IMR-90 (cell line): Measurements from ENCODE around the gene C2CD4D. TPM values are rescaled to one million over a fixed set of nuclear protein-coding genes. Genes with fewer than 3 reads are reported as not detected.

Experiments used
- ATAC-seq: fragments of 200-7000 bp; cut with Tn5 transposase; 2 replicates; pipeline ENCODE4 v1.9.1; 2020; ENCODE audit warnings: low read depth, mild to moderate bottlenecking, moderate library complexity
- BruUV-seq: library from RNA; stranded (reverse); fragments of 400-500 nt; replicated peaks from 2 replicates; lab custom pipeline; 2021; lab: Mats Ljungman, UMichigan
- CTCF ChIA-PET: fragments of 300-600 bp; formaldehyde crosslinking; extraction: SDS; loops from one replicate; lab custom pipeline; 2021; ENCODE audit warnings: antibody characterized with exemption; lab: Yijun Ruan, JAX
- POLR2A ChIA-PET: fragments of 300-600 bp; sonication (Branson Sonifier 250); formaldehyde crosslinking; loops from one replicate; lab custom pipeline; 2022; ENCODE audit warnings: antibody characterized with exemption; ENCODE audit not compliant: unreplicated experiment; lab: Charles Lee
- DNase-seq: peaks from one replicate; pipeline ENCODE4 v3.0.0; 2013
- H2AFZ ChIP-seq: replicated peaks from 2 replicates; pipeline ENCODE3; 2013; ENCODE audit warnings: low read length, mild to moderate bottlenecking; ENCODE audit not compliant: poor library complexity
- H2AK5ac ChIP-seq: 2 replicates; pipeline ENCODE4 v1.6.1; 2013; ENCODE audit warnings: low read depth, low read length, inconsistent platforms
- H2AK9ac ChIP-seq: replicated peaks from 2 replicates; pipeline ENCODE3; 2013; ENCODE audit warnings: mild to moderate bottlenecking, low read depth, low read length, moderate library complexity; ENCODE audit not compliant: poor library complexity
- H2BK120ac ChIP-seq: 2 replicates; pipeline ENCODE4 v1.6.1; 2013; ENCODE audit warnings: low read depth, low read length, inconsistent platforms
- H2BK15ac ChIP-seq: 3 replicates; pipeline ENCODE4 v1.6.1; 2013; ENCODE audit warnings: low read depth, low read length, inconsistent platforms
- H2BK20ac ChIP-seq: 2 replicates; pipeline ENCODE4 v1.6.1; 2013; ENCODE audit warnings: low read depth, mild to moderate bottlenecking, inconsistent platforms, low read length, moderate library complexity
- H2BK5ac ChIP-seq: 2 replicates; pipeline ENCODE4 v1.6.1; 2013; ENCODE audit warnings: mild to moderate bottlenecking, low read depth, low read length, inconsistent platforms; ENCODE audit not compliant: poor library complexity, severe bottlenecking
- H3K14ac ChIP-seq: replicated peaks from 2 replicates; pipeline ENCODE4 v1.6.1; 2013; ENCODE audit warnings: low read depth, low read length, inconsistent platforms
- H3K18ac ChIP-seq: 2 replicates; pipeline ENCODE4 v1.6.1; 2013; ENCODE audit warnings: low read depth, low read length, control low read depth
- H3K23ac ChIP-seq: 2 replicates; pipeline ENCODE4 v1.6.1; 2013; ENCODE audit warnings: low read depth, low read length, inconsistent platforms
- H3K27ac ChIP-seq: 2 replicates; pipeline ENCODE4 v1.5.1; 2013; ENCODE audit warnings: mild to moderate bottlenecking, control low read depth, low read length; ENCODE audit not compliant: insufficient read depth
- H3K27me3 ChIP-seq: 2 replicates; pipeline ENCODE4 v1.6.1; 2013; ENCODE audit warnings: low read length; ENCODE audit not compliant: control insufficient read depth, insufficient read depth
- H3K36me3 ChIP-seq: 2 replicates; pipeline ENCODE4 v1.6.1; 2013; ENCODE audit warnings: low read length, mixed read lengths; ENCODE audit not compliant: control insufficient read depth, insufficient read depth
- H3K4ac ChIP-seq: 2 replicates; pipeline ENCODE4 v1.6.1; 2013; ENCODE audit warnings: low read depth, low read length, inconsistent platforms
- H3K4me1 ChIP-seq: 2 replicates; pipeline ENCODE4 v1.6.1; 2013; ENCODE audit warnings: low read length, mixed read lengths; ENCODE audit not compliant: control insufficient read depth, insufficient read depth
- H3K4me2 ChIP-seq: 2 replicates; pipeline ENCODE4 v1.6.1; 2013; ENCODE audit warnings: low read depth, mild to moderate bottlenecking, control low read depth, low read length, moderate library complexity
- H3K4me3 ChIP-seq: 2 replicates; pipeline ENCODE4 v1.5.1; 2013; ENCODE audit warnings: low read depth, mild to moderate bottlenecking, control low read depth, low read length, moderate library complexity; ENCODE audit not compliant: insufficient read depth
- H3K56ac ChIP-seq: 2 replicates; pipeline ENCODE4 v1.6.1; 2013; ENCODE audit warnings: low read length, inconsistent platforms; ENCODE audit not compliant: insufficient read depth; ENCODE audit errors: extremely low read depth
- H3K79me1 ChIP-seq, 2 experiments: 2 replicates each; pipeline ENCODE4 v1.6.1; 2013; ENCODE audit warnings: low read length in 2 of 2, inconsistent platforms in 1 of 2, low read depth in 1 of 2
- H3K9ac ChIP-seq: 2 replicates; pipeline ENCODE4 v1.6.1; 2013; ENCODE audit warnings: low read depth, low read length, control low read depth
- H3K9me1 ChIP-seq: 2 replicates; pipeline ENCODE4 v1.6.1; 2013; ENCODE audit warnings: low read length, inconsistent platforms; ENCODE audit not compliant: insufficient read depth
- H3K9me3 ChIP-seq: 2 replicates; pipeline ENCODE4 v1.6.1; 2013; ENCODE audit warnings: low read length; ENCODE audit not compliant: control insufficient read depth, insufficient read depth
- H4K20me1 ChIP-seq: 2 replicates; pipeline ENCODE4 v1.6.1; 2013; ENCODE audit warnings: low read length, inconsistent platforms; ENCODE audit not compliant: insufficient read depth
- H4K5ac ChIP-seq: 2 replicates; pipeline ENCODE4 v1.6.1; 2013; ENCODE audit warnings: mild to moderate bottlenecking, low read depth, low read length, control low read depth
- H4K8ac ChIP-seq, 2 experiments: 2 replicates each; pipeline ENCODE4 v1.6.1; 2013; ENCODE audit warnings: low read depth in 2 of 2, low read length in 2 of 2, control low read depth in 1 of 2, inconsistent platforms in 1 of 2
- H4K91ac ChIP-seq: 2 replicates; pipeline ENCODE4 v1.6.1; 2013; ENCODE audit warnings: low read depth, low read length, inconsistent platforms; ENCODE audit not compliant: insufficient read depth
- CEBPB ChIP-seq: IDR thresholded peaks from 2 replicates; pipeline ENCODE4 v1.6.1; 2012; ENCODE audit warnings: low read depth, low read length, improper control_type of control experiment
- CHD1 ChIP-seq: IDR thresholded peaks from 2 replicates; pipeline ENCODE4 v1.6.1; 2012; ENCODE audit warnings: low read depth, low read length, improper control_type of control experiment
- CTCF ChIP-seq: conservative IDR thresholded peaks from 2 replicates; pipeline ENCODE4 v1.5.1; 2012; ENCODE audit warnings: mild to moderate bottlenecking, low read depth, low read length, improper control_type of control experiment
- ELK1 ChIP-seq: fragments of 150-350 bp; IDR thresholded peaks from 2 replicates; pipeline ENCODE4 v1.6.1; 2016; ENCODE audit warnings: low read depth, mild to moderate bottlenecking, low read length, moderate library complexity, borderline replicate concordance
- FOS ChIP-seq: fragments of 150-350 bp; IDR thresholded peaks from 2 replicates; pipeline ENCODE4 v1.6.1; 2016; ENCODE audit warnings: low read depth, low read length
- MAFK ChIP-seq: IDR thresholded peaks from 2 replicates; pipeline ENCODE4 v1.6.1; 2012; ENCODE audit warnings: low read depth, low read length, improper control_type of control experiment
- MAZ ChIP-seq: IDR thresholded peaks from 2 replicates; pipeline ENCODE4 v1.6.1; 2012; ENCODE audit warnings: low read depth, mild to moderate bottlenecking, low read length, improper control_type of control experiment, moderate library complexity, borderline replicate concordance
- POLR2A ChIP-seq: IDR thresholded peaks from 2 replicates; pipeline ENCODE4 v1.6.1; 2012; ENCODE audit warnings: mild to moderate bottlenecking, low read depth, low read length
- RAD21 ChIP-seq: IDR thresholded peaks from 2 replicates; pipeline ENCODE4 v1.6.1; 2012; ENCODE audit warnings: low read length, improper control_type of control experiment
- RCOR1 ChIP-seq: IDR thresholded peaks from 2 replicates; pipeline ENCODE4 v1.6.1; 2012; ENCODE audit warnings: mild to moderate bottlenecking, low read length, improper control_type of control experiment; ENCODE audit not compliant: insufficient replicate concordance
- SMC3 ChIP-seq: fragments of 150-350 bp; IDR thresholded peaks from 2 replicates; pipeline ENCODE4 v1.6.1; 2016; ENCODE audit warnings: low read depth, mild to moderate bottlenecking, antibody characterized with exemption, low read length, moderate library complexity
- USF2 ChIP-seq: fragments of 150-350 bp; IDR thresholded peaks from 2 replicates; pipeline ENCODE4 v1.6.1; 2017; ENCODE audit warnings: mild to moderate bottlenecking, antibody characterized with exemption, low read length, low read depth
- WGBS, 2 experiments: methylation state at CpG; one replicate each; pipeline versions ENCODE4 v1.1.5 to v1.1.7; 2013; ENCODE audit warnings: missing lambda C conversion rate in 2 of 2; ENCODE audit not compliant: insufficient read length in 1 of 2; ENCODE audit errors: extremely low coverage in 2 of 2; 5-methylcytosine and 5-hydroxymethylcytosine counted together
- dilution Hi-C: fragments of 300-500 bp; cut with HindIII; formaldehyde crosslinking; loops from one replicate; pipeline ENCODE4 v1.14.3; 2018; ENCODE audit warnings: low sequenced_read_pairs; ENCODE audit not compliant: unreplicated experiment
- in situ Hi-C: fragments of 300-500 bp; cut with MboI; formaldehyde crosslinking; loops from 3 replicates; pipeline ENCODE4 v1.14.3; 2019; ENCODE audit warnings: low sequenced_read_pairs, inconsistent platforms, mixed read lengths
- intact Hi-C: fragments of 100-400 bp; cut with micrococcal nuclease; formaldehyde crosslinking; loops from 2 replicates; pipeline ENCODE4 v1.10.0; 2022
- polyA plus RNA-seq, 3 experiments: library from polyadenylated mRNA; depleted of rRNA; stranded (reverse); fragments of >200 nt; gene quantifications; 2 replicates each; pipeline ENCODE4 v1.2.3, GENCODE V29; 2012; ENCODE audit warnings: low replicate concordance in 1 of 3
- total RNA-seq: library from RNA; depleted of rRNA; stranded (reverse); fragments of >200 nt; gene quantifications from 2 replicates; pipeline ENCODE4 v1.2.3, GENCODE V29; 2012

C2CD4D gene
- total and polyA plus RNA-seq, 2 of the 4 experiments (the other 2 are of a cell fraction), result not detected

- no peak overlapping the region for H3K18ac ChIP-seq
- dilution Hi-C loops, result no loop called here
- H3K4ac ChIP-seq, result no peak overlapping the region
- no peak overlapping the region for H2BK15ac ChIP-seq
- CTCF ChIA-PET, result no interaction called here
- H2AFZ ChIP-seq, result no peak overlapping the region
- no peak overlapping the region for H2BK20ac ChIP-seq
- H3K14ac ChIP-seq, result no peak overlapping the region
- POLR2A ChIA-PET, result no interaction called here
- no peak overlapping the region for H4K5ac ChIP-seq
- H3K79me1 ChIP-seq, result no peaks in the 10 kb centered on the region
- H3K9me3 ChIP-seq, result no peaks in the 10 kb centered on the region
- BruUV-seq, result no TSS peak
- no peak overlapping the region for H3K9ac ChIP-seq
- no peak overlapping the region for H3K56ac ChIP-seq
- no peak overlapping the region for H2BK120ac ChIP-seq
- H3K4me2 ChIP-seq, result no peak overlapping the region
- in situ Hi-C loops, result no loop called here
- H3K4me1 ChIP-seq, result no peaks in the 10 kb centered on the region
- no peak overlapping the region for H3K27ac ChIP-seq
- TF ChIP-seq USF2 (no peak), SMC3 (no peak), FOS (no peak), CEBPB (no peak), ELK1 (no peak), RCOR1 (no peak), CTCF (no peak), MAFK (no peak), CHD1 (no peak), MAZ (no peak), RAD21 (no peak), POLR2A (no peak)
- peaks cover 70% of the 10 kb centered on the region for H3K27me3 ChIP-seq
- no peak overlapping the region for H3K23ac ChIP-seq
- H3K36me3 ChIP-seq, result no peaks in the 10 kb centered on the region
- H4K8ac ChIP-seq, result no peak overlapping the region
- no peak overlapping the region for H2AK5ac ChIP-seq
- no peaks in the 10 kb centered on the region for H3K9me1 ChIP-seq
- H2BK5ac ChIP-seq, result no peak overlapping the region
- no CpG with 5 or more reads among the region's 7 CpGs for WGBS, 2 experiments
- ATAC-seq, result no peak
- no peak overlapping the region for H3K4me3 ChIP-seq
- no peak overlapping the region for H4K91ac ChIP-seq
- no peak for DNase-seq
- H2AK9ac ChIP-seq, result no peak overlapping the region
- H4K20me1 ChIP-seq, result no peaks in the 10 kb centered on the region
- intact Hi-C loops, result no loop called here
Observed at GRCh38 chr1:151822404-151822803, 17.2 kb downstream of the C2CD4D start.
